RWPE1 (cell line): ENCODE measurements around the gene MMD2.

Experiments used
- CTCF ChIA-PET: fragments of 350-600 bp; sonication (Branson Sonifier 250); formaldehyde crosslinking; extraction: SDS; loops from one replicate; lab custom pipeline; 2021; lab: Yijun Ruan, JAX
- POLR2A ChIA-PET: fragments of 400-600 bp; formaldehyde crosslinking; extraction: SDS; loops from one replicate; lab custom pipeline; 2020; ENCODE audit warnings: antibody characterized with exemption; ENCODE audit not compliant: low non-redundant PET; lab: Yijun Ruan, JAX
- DNase-seq: peaks from one replicate; pipeline ENCODE4 v3.0.0; 2012; ENCODE audit warnings: low spot score
- H3K27ac ChIP-seq: fragments of 450-650 bp; 2 replicates; pipeline ENCODE4 v1.5.1; 2017
- CTCF ChIP-seq: fragments of 450-650 bp; conservative IDR thresholded peaks from 2 replicates; pipeline ENCODE4 v1.5.1; 2017; ENCODE audit warnings: low read depth, mild to moderate bottlenecking

The MMD2 gene

GRCh38 chr7:4880218-4880617, 78.8 kb downstream of the MMD2 start:
- no peak for TF ChIP-seq CTCF
- CTCF ChIA-PET = interaction anchor here (0.5 kb wide), 1 partner anchor 83 kb away, joined by 5 read pairs; no protein-coding TSS in a partner anchor
- H3K27ac ChIP-seq = no peak overlapping the region
- no peak for DNase-seq
- POLR2A ChIA-PET = no interaction called here

DNA sequence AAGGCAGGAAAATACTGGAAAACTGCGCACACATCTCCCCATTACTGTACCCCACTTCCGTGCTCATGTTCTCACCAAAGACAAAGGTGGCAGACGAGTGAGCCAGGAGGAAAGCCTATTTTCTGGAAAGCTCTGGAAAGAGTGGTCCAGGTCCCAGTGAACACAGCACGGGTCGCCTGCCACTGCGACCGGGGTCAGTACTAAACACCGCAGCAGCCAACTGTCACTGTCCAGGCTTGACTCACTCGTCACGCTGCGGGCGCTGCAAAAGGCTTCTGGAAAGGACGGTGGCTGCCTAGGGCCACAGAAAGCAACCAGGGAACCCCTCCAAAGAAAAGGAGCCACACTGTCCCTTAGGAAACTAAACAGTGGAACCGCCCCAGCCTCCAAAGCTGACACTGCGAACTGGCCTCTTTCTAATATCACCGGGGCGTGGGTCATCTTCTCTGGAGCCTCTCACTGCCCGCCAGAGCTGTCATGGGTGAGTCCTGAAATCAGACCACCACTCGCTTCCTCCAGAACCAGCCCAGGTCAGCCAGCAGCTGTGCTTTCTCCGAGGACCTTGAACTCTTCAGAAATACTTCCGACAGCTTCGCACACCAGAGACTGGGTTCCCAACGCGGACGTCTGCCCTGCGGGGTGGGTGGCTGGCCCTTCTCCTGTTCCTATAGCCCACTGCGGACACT, 79.4 kb downstream of the MMD2 start:
- POLR2A ChIA-PET = no interaction called here

GRCh38 chr7:4878336-4879335, 80.4 kb downstream of the MMD2 start:
- ChIA-PET CTCF (interaction anchor here (0.6 kb wide), 1 partner anchor 72 kb away, joined by 5 read pairs; no protein-coding TSS in a partner anchor), POLR2A (no interaction called here)
- H3K27ac ChIP-seq = no peak overlapping the region
- no peak for DNase-seq
- TF ChIP-seq CTCF = no peak

More for the DNA sequence above, 79.4 kb downstream of the MMD2 start:
- no peak for TF ChIP-seq CTCF
- CTCF ChIA-PET = interaction anchor here (0.5 kb wide), 1 partner anchor 82 kb away, joined by 5 read pairs; no protein-coding TSS in a partner anchor
- H3K27ac ChIP-seq = no peak overlapping the region
- DNase-seq = no peak

GRCh38 chr7:4876586-4876985, 82.4 kb downstream of the MMD2 start:
- DNase-seq = no peak
- no peak overlapping the region for H3K27ac ChIP-seq
- POLR2A ChIA-PET = no interaction called here
- CTCF ChIA-PET = no interaction called here
- TF ChIP-seq CTCF = no peak

DNA sequence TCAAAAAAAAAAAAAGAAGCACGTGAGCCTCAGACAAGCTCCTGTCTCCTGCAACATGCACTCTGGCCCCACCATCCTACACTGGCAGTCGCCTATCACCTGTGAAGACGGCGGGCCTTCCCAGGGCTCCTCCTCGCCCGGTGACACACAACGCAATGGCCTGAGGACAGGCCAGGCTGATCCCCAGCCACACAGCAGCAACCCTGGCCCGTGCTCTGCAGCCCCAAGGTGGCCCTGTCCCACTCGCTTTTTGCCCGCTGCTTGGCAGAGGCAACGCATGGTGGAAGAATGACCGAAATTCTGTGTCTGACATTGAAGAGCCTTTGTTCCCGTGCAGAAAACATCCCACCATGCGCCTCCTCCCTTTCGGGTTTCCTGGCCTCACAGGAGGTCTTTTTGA, 83.6 kb downstream of the MMD2 start:
- H3K27ac ChIP-seq = no peak overlapping the region
- no peak for TF ChIP-seq CTCF
- ChIA-PET POLR2A (interaction anchor here (0.6 kb wide), 1 partner anchor 172 kb away, joined by 8 read pairs; no protein-coding TSS in a partner anchor), CTCF (no interaction called here)
- no peak for DNase-seq
